CD1c-positive myeloid dendritic cell (primary cell): ENCODE measurements around the gene FOXP1.

Experiments
- DNase-seq: peaks from one replicate; pipeline ENCODE4 v3.0.0-alpha.2; 2016; ENCODE audit errors: extremely low spot score

The FOXP1 gene

GRCh38 chr3:71104556-71104955 is 479.0 kb downstream of the FOXP1 start:
- no peak for DNase-seq

- DNase-seq: no peak
Observed at GRCh38 chr3:71104121-71104541, 479.4 kb downstream of the FOXP1 start.

GRCh38 chr3:71103430-71103921 is 480.1 kb downstream of the FOXP1 start:
- DNase-seq: no peak

- no peak for DNase-seq
Observed at GRCh38 chr3:71102111-71102983, 481.2 kb downstream of the FOXP1 start.

- no peak for DNase-seq
Observed at GRCh38 chr3:71101626-71102025, 481.9 kb downstream of the FOXP1 start.

- DNase-seq: no peak
Observed at GRCh38 chr3:71101014-71101413, 482.5 kb downstream of the FOXP1 start.

- DNase-seq: no peak
Observed at GRCh38 chr3:71099997-71100719, 483.4 kb downstream of the FOXP1 start.

GRCh38 chr3:71097557-71097956 is 486.0 kb downstream of the FOXP1 start:
- DNase-seq: no peak

GRCh38 chr3:71095511-71096291 is 487.8 kb downstream of the FOXP1 start:
- DNase-seq: no peak

GRCh38 chr3:71094658-71095209 is 488.8 kb downstream of the FOXP1 start:
- DNase-seq: no peak

GRCh38 chr3:71092665-71093064 is 490.9 kb downstream of the FOXP1 start:
- DNase-seq: no peak

- no peak for DNase-seq
Observed at GRCh38 chr3:71090207-71090606, 493.3 kb downstream of the FOXP1 start.

- no peak for DNase-seq
Observed at GRCh38 chr3:71089271-71089847, 494.2 kb downstream of the FOXP1 start.

- no peak for DNase-seq
Observed at GRCh38 chr3:71088742-71089141, 494.8 kb downstream of the FOXP1 start.

- no peak for DNase-seq
Observed at GRCh38 chr3:71088019-71088708, 495.4 kb downstream of the FOXP1 start.

- DNase-seq: no peak
Observed at GRCh38 chr3:71087143-71088018, 496.1 kb downstream of the FOXP1 start.

- no peak for DNase-seq
Observed at GRCh38 chr3:71086777-71087142, 496.8 kb downstream of the FOXP1 start.

GRCh38 chr3:71083726-71084131 is 499.8 kb downstream of the FOXP1 start:
- no peak for DNase-seq

GRCh38 chr3:71082833-71083232 is 500.7 kb downstream of the FOXP1 start:
- no peak for DNase-seq
